ENCODE results near the gene PSMC4.

The PSMC4 gene

GRCh38 chr19:39937787-39938186, 33.2 kb upstream of the PSMC4 start:
- TF ChIP-seq CTCF (IDR thresholded peaks at IDR 0.05) = no peak

- no peak for TF ChIP-seq CTCF (IDR thresholded peaks at IDR 0.05)
Measured at GRCh38 chr19:39939556-39939955, 31.4 kb upstream of the PSMC4 start.

- no peak for TF ChIP-seq CTCF (IDR thresholded peaks at IDR 0.05)
Measured at GRCh38 chr19:39940221-39940833, 30.6 kb upstream of the PSMC4 start.

GRCh38 chr19:39941151-39941550, 29.8 kb upstream of the PSMC4 start:
- TF ChIP-seq CTCF (IDR thresholded peaks at IDR 0.05) = no peak

- no peak for TF ChIP-seq CTCF (IDR thresholded peaks at IDR 0.05)
Measured at GRCh38 chr19:39941615-39942365, 29.2 kb upstream of the PSMC4 start.

GRCh38 chr19:39942366-39942730, 28.6 kb upstream of the PSMC4 start:
- TF ChIP-seq CTCF (IDR thresholded peaks at IDR 0.05) = no peak

- no peak for TF ChIP-seq CTCF (IDR thresholded peaks at IDR 0.05)
Measured at GRCh38 chr19:39943586-39943985, 27.4 kb upstream of the PSMC4 start.
